ENCODE data around the gene TMCC3. TPM values are rescaled to one million over a fixed set of nuclear protein-coding genes. Genes with fewer than 3 reads are reported as not detected.

The TMCC3 gene
- total RNA-seq, 1 experiment from 2014 or later: 19.9 TPM

DNA sequence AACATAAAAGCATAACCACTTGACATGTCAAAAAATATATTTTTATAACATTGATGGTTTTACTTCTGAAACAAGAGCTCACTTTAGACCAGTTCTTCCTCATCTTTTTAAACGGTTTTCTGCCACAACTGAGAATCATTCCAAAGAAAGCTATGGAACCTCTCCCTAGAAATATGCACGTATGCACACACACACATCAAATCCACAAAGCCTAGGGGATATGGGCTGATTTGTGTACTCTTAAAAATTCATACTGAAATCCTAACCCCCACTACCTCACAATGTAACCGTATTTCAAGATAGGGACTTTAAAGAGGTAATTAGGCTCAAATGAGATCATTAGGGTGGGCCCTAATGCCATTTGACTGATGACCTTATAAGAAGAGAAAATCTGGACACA is 19.3 kb downstream of the TMCC3 start:
- Histone ChIP-seq H2AFZ (no peak overlapping the region), H3K4me1 (replicated peaks; ENCODE audit: insufficient read depth) (no peaks in the 10 kb centered on the region), H3K27ac (no peak overlapping the region), H4K20me1 (ENCODE audit: insufficient read depth) (no peaks in the 10 kb centered on the region), H3K9me3 (ENCODE audit: insufficient read depth, low read depth) (no peaks in the 10 kb centered on the region), H3K9me2 (ENCODE audit: insufficient read depth) (no peaks in the 10 kb centered on the region), H3K4me2 (no peak overlapping the region), H3K36me3 (ENCODE audit: low read depth) (no peaks in the 10 kb centered on the region), H3K79me2 (ENCODE audit: low read depth) (peaks cover 33% of the 10 kb centered on the region), H3K27me3 (ENCODE audit: insufficient read depth, low read depth) (no peaks in the 10 kb centered on the region), H3F3A (ENCODE audit: insufficient read depth, low read depth) (no peaks in the 10 kb centered on the region; the same call in 1 of the 2 replicates), H3K4me3 (no peak overlapping the region)
- intact Hi-C loops (cut with micrococcal nuclease; ENCODE audit: unreplicated experiment): no loop called here
- TF ChIP-seq EZH2 (IDR thresholded peaks at IDR 0.05; ENCODE audit: low read depth): no peak
- TF ChIP-seq, protein P1, sequence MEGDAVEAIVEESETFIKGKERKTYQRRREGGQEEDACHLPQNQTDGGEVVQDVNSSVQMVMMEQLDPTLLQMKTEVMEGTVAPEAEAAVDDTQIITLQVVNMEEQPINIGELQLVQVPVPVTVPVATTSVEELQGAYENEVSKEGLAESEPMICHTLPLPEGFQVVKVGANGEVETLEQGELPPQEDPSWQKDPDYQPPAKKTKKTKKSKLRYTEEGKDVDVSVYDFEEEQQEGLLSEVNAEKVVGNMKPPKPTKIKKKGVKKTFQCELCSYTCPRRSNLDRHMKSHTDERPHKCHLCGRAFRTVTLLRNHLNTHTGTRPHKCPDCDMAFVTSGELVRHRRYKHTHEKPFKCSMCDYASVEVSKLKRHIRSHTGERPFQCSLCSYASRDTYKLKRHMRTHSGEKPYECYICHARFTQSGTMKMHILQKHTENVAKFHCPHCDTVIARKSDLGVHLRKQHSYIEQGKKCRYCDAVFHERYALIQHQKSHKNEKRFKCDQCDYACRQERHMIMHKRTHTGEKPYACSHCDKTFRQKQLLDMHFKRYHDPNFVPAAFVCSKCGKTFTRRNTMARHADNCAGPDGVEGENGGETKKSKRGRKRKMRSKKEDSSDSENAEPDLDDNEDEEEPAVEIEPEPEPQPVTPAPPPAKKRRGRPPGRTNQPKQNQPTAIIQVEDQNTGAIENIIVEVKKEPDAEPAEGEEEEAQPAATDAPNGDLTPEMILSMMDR (conservative IDR thresholded peaks at IDR 0.05): no peak
- no peak for DNase-seq
- CTCF ChIA-PET: no interaction called here
- no TSS peak for BruUV-seq (replicated peaks)
- POLR2A ChIA-PET (ENCODE audit: unreplicated experiment): no interaction called here

DNA sequence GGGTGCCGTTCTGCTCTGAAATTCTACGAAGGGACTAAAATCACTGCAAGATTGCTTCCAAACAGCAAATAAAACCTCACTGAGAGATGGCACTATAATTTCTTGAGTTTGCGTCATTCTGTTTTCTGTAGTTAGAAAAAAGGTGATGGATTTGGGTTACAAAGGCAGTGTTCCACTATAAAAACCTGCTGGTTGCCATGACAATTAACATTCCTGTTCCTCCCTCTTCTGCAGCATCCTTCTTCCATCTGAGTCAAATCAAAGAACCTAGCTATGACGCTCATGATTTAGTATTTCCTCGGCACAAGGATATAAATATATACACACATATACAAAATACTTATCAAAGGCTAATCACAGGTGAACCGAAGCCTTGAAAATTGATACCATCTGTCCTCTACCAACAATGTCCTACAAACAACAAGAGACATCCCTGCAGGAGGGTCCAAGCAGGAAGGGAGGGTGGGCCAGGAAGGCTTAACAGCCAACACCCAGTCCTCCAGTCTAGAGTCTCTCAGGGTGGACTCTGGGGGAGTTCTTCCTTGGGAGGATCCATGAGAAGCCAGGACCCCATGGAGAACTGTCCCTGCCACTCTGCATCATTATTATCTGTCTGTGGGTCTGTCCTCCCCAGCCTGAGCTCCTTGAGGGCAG is 21.4 kb downstream of the TMCC3 start:
- POLR2A ChIA-PET (ENCODE audit: unreplicated experiment): no interaction called here
- no peaks in the 10 kb centered on the region for H3K4me1 ChIP-seq (replicated peaks; ENCODE audit: insufficient read depth)
- H3K27ac ChIP-seq: no peak overlapping the region
- no peak for DNase-seq
- H4K20me1 ChIP-seq (ENCODE audit: insufficient read depth): no peaks in the 10 kb centered on the region
- CTCF ChIA-PET: no interaction called here
- no peaks in the 10 kb centered on the region for H3K36me3 ChIP-seq (ENCODE audit: low read depth)
- H3K4me2 ChIP-seq: no peak overlapping the region
- TF ChIP-seq, protein P1 (conservative IDR thresholded peaks at IDR 0.05): no peak
- no peak for TF ChIP-seq EZH2 (IDR thresholded peaks at IDR 0.05; ENCODE audit: low read depth)
- no peak overlapping the region for H3K4me3 ChIP-seq
- no peaks in the 10 kb centered on the region; the same call in 1 of the 2 replicates for H3F3A ChIP-seq (ENCODE audit: insufficient read depth, low read depth)
- no peak overlapping the region for H2AFZ ChIP-seq
- BruUV-seq (replicated peaks): no TSS peak
- intact Hi-C loops (cut with micrococcal nuclease; ENCODE audit: unreplicated experiment): no loop called here
- H3K79me2 ChIP-seq (ENCODE audit: low read depth): peaks cover 24% of the 10 kb centered on the region
- H3K9me2 ChIP-seq (ENCODE audit: insufficient read depth): no peaks in the 10 kb centered on the region
- no peaks in the 10 kb centered on the region for H3K9me3 ChIP-seq (ENCODE audit: insufficient read depth, low read depth)
- H3K27me3 ChIP-seq (ENCODE audit: insufficient read depth, low read depth): no peaks in the 10 kb centered on the region

DNA sequence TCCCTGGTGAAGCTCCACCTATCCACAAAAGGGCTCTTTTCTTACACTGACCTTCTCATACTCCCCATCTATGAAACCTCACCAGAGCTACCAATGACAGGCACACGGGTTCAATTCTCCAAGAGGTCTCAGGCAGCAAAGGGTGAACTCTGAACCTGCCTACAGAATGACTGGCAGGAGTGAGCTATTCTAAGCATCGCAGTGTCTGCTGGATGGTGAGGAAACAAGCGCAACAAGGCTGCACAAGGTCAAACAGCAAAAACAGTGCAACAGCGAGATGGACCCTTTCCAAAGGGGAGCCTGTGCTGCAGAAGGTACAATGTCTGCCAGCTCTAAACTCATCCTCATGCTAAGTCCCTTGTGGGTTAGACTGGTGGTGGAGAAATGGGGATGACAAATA is 22.0 kb downstream of the TMCC3 start:
- H3K27me3 ChIP-seq (ENCODE audit: insufficient read depth, low read depth): no peaks in the 10 kb centered on the region
- H4K20me1 ChIP-seq (ENCODE audit: insufficient read depth): no peaks in the 10 kb centered on the region
- H3K36me3 ChIP-seq (ENCODE audit: low read depth): no peaks in the 10 kb centered on the region
- CTCF ChIA-PET: no interaction called here
- no peak for TF ChIP-seq EZH2 (IDR thresholded peaks at IDR 0.05; ENCODE audit: low read depth)
- TF ChIP-seq, protein P1 (conservative IDR thresholded peaks at IDR 0.05): no peak
- H3K27ac ChIP-seq: no peak overlapping the region
- no peak overlapping the region for H2AFZ ChIP-seq
- no peaks in the 10 kb centered on the region for H3K9me2 ChIP-seq (ENCODE audit: insufficient read depth)
- H3F3A ChIP-seq (ENCODE audit: insufficient read depth, low read depth): no peaks in the 10 kb centered on the region; the same call in 1 of the 2 replicates
- H3K9me3 ChIP-seq (ENCODE audit: insufficient read depth, low read depth): no peaks in the 10 kb centered on the region
- DNase-seq: no peak
- intact Hi-C loops (cut with micrococcal nuclease; ENCODE audit: unreplicated experiment): no loop called here
- POLR2A ChIA-PET (ENCODE audit: unreplicated experiment): no interaction called here
- peaks cover 22% of the 10 kb centered on the region for H3K79me2 ChIP-seq (ENCODE audit: low read depth)
- H3K4me3 ChIP-seq: no peak overlapping the region
- H3K4me1 ChIP-seq (replicated peaks; ENCODE audit: insufficient read depth): no peaks in the 10 kb centered on the region
- no TSS peak for BruUV-seq (replicated peaks)
- H3K4me2 ChIP-seq: no peak overlapping the region
